IMR-90 (cell line): ENCODE data around the gene MEIKIN. TPM values are rescaled to one million over a fixed set of nuclear protein-coding genes. Genes with fewer than 3 reads are reported as not detected.

Experiments
- ATAC-seq: fragments of 200-7000 bp; cut with Tn5 transposase; 2 replicates; pipeline ENCODE4 v1.9.1; 2020; ENCODE audit warnings: low read depth, mild to moderate bottlenecking, moderate library complexity
- BruUV-seq: library from RNA; stranded (reverse); fragments of 400-500 nt; replicated peaks from 2 replicates; lab custom pipeline; 2021; lab: Mats Ljungman, UMichigan
- CTCF ChIA-PET: fragments of 300-600 bp; formaldehyde crosslinking; extraction: SDS; loops from one replicate; lab custom pipeline; 2021; ENCODE audit warnings: antibody characterized with exemption; lab: Yijun Ruan, JAX
- POLR2A ChIA-PET: fragments of 300-600 bp; sonication (Branson Sonifier 250); formaldehyde crosslinking; loops from one replicate; lab custom pipeline; 2022; ENCODE audit warnings: antibody characterized with exemption; ENCODE audit not compliant: unreplicated experiment; lab: Charles Lee
- DNase-seq: peaks from one replicate; pipeline ENCODE4 v3.0.0; 2013
- H2AFZ ChIP-seq: replicated peaks from 2 replicates; pipeline ENCODE3; 2013; ENCODE audit warnings: low read length, mild to moderate bottlenecking; ENCODE audit not compliant: poor library complexity
- H2AK5ac ChIP-seq: 2 replicates; pipeline ENCODE4 v1.6.1; 2013; ENCODE audit warnings: low read depth, low read length, inconsistent platforms
- H2AK9ac ChIP-seq: replicated peaks from 2 replicates; pipeline ENCODE3; 2013; ENCODE audit warnings: mild to moderate bottlenecking, low read depth, low read length, moderate library complexity; ENCODE audit not compliant: poor library complexity
- H2BK120ac ChIP-seq: 2 replicates; pipeline ENCODE4 v1.6.1; 2013; ENCODE audit warnings: low read depth, low read length, inconsistent platforms
- H2BK15ac ChIP-seq: 3 replicates; pipeline ENCODE4 v1.6.1; 2013; ENCODE audit warnings: low read depth, low read length, inconsistent platforms
- H2BK20ac ChIP-seq: 2 replicates; pipeline ENCODE4 v1.6.1; 2013; ENCODE audit warnings: low read depth, mild to moderate bottlenecking, inconsistent platforms, low read length, moderate library complexity
- H2BK5ac ChIP-seq: 2 replicates; pipeline ENCODE4 v1.6.1; 2013; ENCODE audit warnings: mild to moderate bottlenecking, low read depth, low read length, inconsistent platforms; ENCODE audit not compliant: poor library complexity, severe bottlenecking
- H3K14ac ChIP-seq: replicated peaks from 2 replicates; pipeline ENCODE4 v1.6.1; 2013; ENCODE audit warnings: low read depth, low read length, inconsistent platforms
- H3K18ac ChIP-seq: 2 replicates; pipeline ENCODE4 v1.6.1; 2013; ENCODE audit warnings: low read depth, low read length, control low read depth
- H3K23ac ChIP-seq: 2 replicates; pipeline ENCODE4 v1.6.1; 2013; ENCODE audit warnings: low read depth, low read length, inconsistent platforms
- H3K27ac ChIP-seq: 2 replicates; pipeline ENCODE4 v1.5.1; 2013; ENCODE audit warnings: mild to moderate bottlenecking, control low read depth, low read length; ENCODE audit not compliant: insufficient read depth
- H3K27me3 ChIP-seq: 2 replicates; pipeline ENCODE4 v1.6.1; 2013; ENCODE audit warnings: low read length; ENCODE audit not compliant: control insufficient read depth, insufficient read depth
- H3K36me3 ChIP-seq: 2 replicates; pipeline ENCODE4 v1.6.1; 2013; ENCODE audit warnings: low read length, mixed read lengths; ENCODE audit not compliant: control insufficient read depth, insufficient read depth
- H3K4ac ChIP-seq: 2 replicates; pipeline ENCODE4 v1.6.1; 2013; ENCODE audit warnings: low read depth, low read length, inconsistent platforms
- H3K4me1 ChIP-seq: 2 replicates; pipeline ENCODE4 v1.6.1; 2013; ENCODE audit warnings: low read length, mixed read lengths; ENCODE audit not compliant: control insufficient read depth, insufficient read depth
- H3K4me2 ChIP-seq: 2 replicates; pipeline ENCODE4 v1.6.1; 2013; ENCODE audit warnings: low read depth, mild to moderate bottlenecking, control low read depth, low read length, moderate library complexity
- H3K4me3 ChIP-seq: 2 replicates; pipeline ENCODE4 v1.5.1; 2013; ENCODE audit warnings: low read depth, mild to moderate bottlenecking, control low read depth, low read length, moderate library complexity; ENCODE audit not compliant: insufficient read depth
- H3K56ac ChIP-seq: 2 replicates; pipeline ENCODE4 v1.6.1; 2013; ENCODE audit warnings: low read length, inconsistent platforms; ENCODE audit not compliant: insufficient read depth; ENCODE audit errors: extremely low read depth
- H3K79me1 ChIP-seq, 2 experiments: 2 replicates each; pipeline ENCODE4 v1.6.1; 2013; ENCODE audit warnings: low read length in 2 of 2, inconsistent platforms in 1 of 2, low read depth in 1 of 2
- H3K9ac ChIP-seq: 2 replicates; pipeline ENCODE4 v1.6.1; 2013; ENCODE audit warnings: low read depth, low read length, control low read depth
- H3K9me1 ChIP-seq: 2 replicates; pipeline ENCODE4 v1.6.1; 2013; ENCODE audit warnings: low read length, inconsistent platforms; ENCODE audit not compliant: insufficient read depth
- H3K9me3 ChIP-seq: 2 replicates; pipeline ENCODE4 v1.6.1; 2013; ENCODE audit warnings: low read length; ENCODE audit not compliant: control insufficient read depth, insufficient read depth
- H4K20me1 ChIP-seq: 2 replicates; pipeline ENCODE4 v1.6.1; 2013; ENCODE audit warnings: low read length, inconsistent platforms; ENCODE audit not compliant: insufficient read depth
- H4K5ac ChIP-seq: 2 replicates; pipeline ENCODE4 v1.6.1; 2013; ENCODE audit warnings: mild to moderate bottlenecking, low read depth, low read length, control low read depth
- H4K8ac ChIP-seq, 2 experiments: 2 replicates each; pipeline ENCODE4 v1.6.1; 2013; ENCODE audit warnings: low read depth in 2 of 2, low read length in 2 of 2, control low read depth in 1 of 2, inconsistent platforms in 1 of 2
- H4K91ac ChIP-seq: 2 replicates; pipeline ENCODE4 v1.6.1; 2013; ENCODE audit warnings: low read depth, low read length, inconsistent platforms; ENCODE audit not compliant: insufficient read depth
- BHLHE40 ChIP-seq: fragments of 150-350 bp; IDR thresholded peaks from 2 replicates; pipeline ENCODE4 v1.6.1; 2016; ENCODE audit warnings: mild to moderate bottlenecking, low read depth, low read length
- CEBPB ChIP-seq: IDR thresholded peaks from 2 replicates; pipeline ENCODE4 v1.6.1; 2012; ENCODE audit warnings: low read depth, low read length, improper control_type of control experiment
- CHD1 ChIP-seq: IDR thresholded peaks from 2 replicates; pipeline ENCODE4 v1.6.1; 2012; ENCODE audit warnings: low read depth, low read length, improper control_type of control experiment
- CTCF ChIP-seq: conservative IDR thresholded peaks from 2 replicates; pipeline ENCODE4 v1.5.1; 2012; ENCODE audit warnings: mild to moderate bottlenecking, low read depth, low read length, improper control_type of control experiment
- ELK1 ChIP-seq: fragments of 150-350 bp; IDR thresholded peaks from 2 replicates; pipeline ENCODE4 v1.6.1; 2016; ENCODE audit warnings: low read depth, mild to moderate bottlenecking, low read length, moderate library complexity, borderline replicate concordance
- FOS ChIP-seq: fragments of 150-350 bp; IDR thresholded peaks from 2 replicates; pipeline ENCODE4 v1.6.1; 2016; ENCODE audit warnings: low read depth, low read length
- MAFK ChIP-seq: IDR thresholded peaks from 2 replicates; pipeline ENCODE4 v1.6.1; 2012; ENCODE audit warnings: low read depth, low read length, improper control_type of control experiment
- MAZ ChIP-seq: IDR thresholded peaks from 2 replicates; pipeline ENCODE4 v1.6.1; 2012; ENCODE audit warnings: low read depth, mild to moderate bottlenecking, low read length, improper control_type of control experiment, moderate library complexity, borderline replicate concordance
- MXI1 ChIP-seq: IDR thresholded peaks from 2 replicates; pipeline ENCODE4 v1.6.1; 2012; ENCODE audit warnings: low read depth, mild to moderate bottlenecking, low read length, moderate library complexity, borderline replicate concordance
- NFE2L2 ChIP-seq: fragments of 150-350 bp; IDR thresholded peaks from 2 replicates; pipeline ENCODE4 v1.6.1; 2016; ENCODE audit warnings: low read depth, mild to moderate bottlenecking, low read length
- POLR2A ChIP-seq: IDR thresholded peaks from 2 replicates; pipeline ENCODE4 v1.6.1; 2012; ENCODE audit warnings: mild to moderate bottlenecking, low read depth, low read length
- RAD21 ChIP-seq: IDR thresholded peaks from 2 replicates; pipeline ENCODE4 v1.6.1; 2012; ENCODE audit warnings: low read length, improper control_type of control experiment
- RFX5 ChIP-seq: IDR thresholded peaks from 2 replicates; pipeline ENCODE4 v1.8.0; 2012; ENCODE audit warnings: low read depth, mild to moderate bottlenecking, low read length, moderate library complexity
- SMC3 ChIP-seq: fragments of 150-350 bp; IDR thresholded peaks from 2 replicates; pipeline ENCODE4 v1.6.1; 2016; ENCODE audit warnings: low read depth, mild to moderate bottlenecking, antibody characterized with exemption, low read length, moderate library complexity
- USF2 ChIP-seq: fragments of 150-350 bp; IDR thresholded peaks from 2 replicates; pipeline ENCODE4 v1.6.1; 2017; ENCODE audit warnings: mild to moderate bottlenecking, antibody characterized with exemption, low read length, low read depth
- WGBS, 2 experiments: methylation state at CpG; one replicate each; pipeline versions ENCODE4 v1.1.5 to v1.1.7; 2013; ENCODE audit warnings: missing lambda C conversion rate in 2 of 2; ENCODE audit not compliant: insufficient read length in 1 of 2; ENCODE audit errors: extremely low coverage in 2 of 2; 5-methylcytosine and 5-hydroxymethylcytosine counted together
- dilution Hi-C: fragments of 300-500 bp; cut with HindIII; formaldehyde crosslinking; loops from one replicate; pipeline ENCODE4 v1.14.3; 2018; ENCODE audit warnings: low sequenced_read_pairs; ENCODE audit not compliant: unreplicated experiment
- in situ Hi-C: fragments of 300-500 bp; cut with MboI; formaldehyde crosslinking; loops from 3 replicates; pipeline ENCODE4 v1.14.3; 2019; ENCODE audit warnings: low sequenced_read_pairs, inconsistent platforms, mixed read lengths
- intact Hi-C: fragments of 100-400 bp; cut with micrococcal nuclease; formaldehyde crosslinking; loops from 2 replicates; pipeline ENCODE4 v1.10.0; 2022
- polyA plus RNA-seq, 3 experiments: library from polyadenylated mRNA; depleted of rRNA; stranded (reverse); fragments of >200 nt; gene quantifications; 2 replicates each; pipeline ENCODE4 v1.2.3, GENCODE V29; 2012; ENCODE audit warnings: low replicate concordance in 1 of 3
- total RNA-seq: library from RNA; depleted of rRNA; stranded (reverse); fragments of >200 nt; gene quantifications from 2 replicates; pipeline ENCODE4 v1.2.3, GENCODE V29; 2012

The MEIKIN gene
- total and polyA plus RNA-seq, 2 of the 4 experiments (the other 2 are of a cell fraction): not detected

- ChIA-PET POLR2A (no interaction called here), CTCF (no interaction called here)
- Histone ChIP-seq H2AFZ (no peak overlapping the region), H3K4me1 (peaks cover 4% of the 10 kb centered on the region), H3K79me1 (peaks cover 14 to 46% of the 10 kb centered on the region in 2 experiments), H3K9me1 (no peaks in the 10 kb centered on the region; the same call in 1 of the 2 replicates), H3K56ac (no peak overlapping the region), H3K14ac (no peak overlapping the region), H3K4ac (no peak overlapping the region), H4K20me1 (peaks cover 89% of the 10 kb centered on the region), H2AK9ac (no peak overlapping the region), H3K27ac (no peak overlapping the region), H4K91ac (no peak overlapping the region), H3K18ac (no peak overlapping the region), H2AK5ac (no peak overlapping the region), H4K5ac (no peak overlapping the region), H3K23ac (no peak overlapping the region), H3K4me2 (no peak overlapping the region), H3K36me3 (peaks cover 2% of the 10 kb centered on the region; the same call in 1 of the 2 replicates), H2BK15ac (no peak overlapping the region), H2BK20ac (no peak overlapping the region), H3K27me3 (no peaks in the 10 kb centered on the region), H2BK120ac (no peak overlapping the region), H4K8ac (no peak overlapping the region), H3K4me3 (no peak overlapping the region), H3K9me3 (no peaks in the 10 kb centered on the region), H2BK5ac (no peak overlapping the region), H3K9ac (no peak overlapping the region)
- TF ChIP-seq FOS: no peak
- no peak for TF ChIP-seq SMC3
- no peak for TF ChIP-seq ELK1
- TF ChIP-seq USF2: no peak
- no peak for TF ChIP-seq MAZ
- TF ChIP-seq POLR2A: no peak
- TF ChIP-seq NFE2L2: no peak
- no peak for TF ChIP-seq CTCF
- no peak for TF ChIP-seq MAFK
- TF ChIP-seq CEBPB: no peak
- no peak for TF ChIP-seq BHLHE40
- no peak for TF ChIP-seq MXI1
- TF ChIP-seq RFX5: no peak
- TF ChIP-seq CHD1: no peak
- no peak for TF ChIP-seq RAD21
- in situ Hi-C loops: no loop called here
- ATAC-seq (no peak), DNase-seq (no peak)
- no TSS peak for BruUV-seq
- WGBS, 2 experiments: 90% methylated on average over 3 of the region's 3 CpGs; no CpG with 5 or more reads in 1 of the 2 experiments
- intact Hi-C loops: loop anchor here (10.0 kb wide), 1 partner anchor 355 kb away; no protein-coding TSS in a partner anchor
- dilution Hi-C loops: no loop called here
Measured at GRCh38 chr5:131789765-131790164, 155.7 kb downstream of the MEIKIN start.
